Measurements from ENCODE around the gene POLG.

- TF ChIP-seq POLR2AphosphoS5 (IDR thresholded peaks at IDR 0.05; ENCODE audit: low read depth, low read length) (no peak), CTCF (IDR thresholded peaks at IDR 0.05) (no peak)
These were observed 25.1 kb upstream of the POLG start for GRCh38 chr15:89359471-89360293.

Data from SK-N-SH (cell line).